Esophagus squamous epithelium (tissue), 5 donors: ENCODE results near the gene WWOX. TPM values are rescaled to one million over a fixed set of nuclear protein-coding genes. Genes with fewer than 3 reads are reported as not detected.

ENCODE experiments used
- DNase-seq: peaks from one replicate; lab custom pipeline; 2025; lab: John Stamatoyannopoulos, UW
- H3K27ac ChIP-seq, 4 donors: fragments of 200-600 bp; sonication (generic); one replicate each; pipeline ENCODE4 v1.5.1; 2016 to 2019; ENCODE audit warnings: mild to moderate bottlenecking in 1 of 4
- H3K27me3 ChIP-seq, 4 donors: fragments of 200-600 bp; sonication (generic); 1 replicate in 3 of 4; 2 replicates in 1 of 4; pipeline versions ENCODE4 v1.5.1 to v1.6.0; 2017 to 2021; ENCODE audit warnings: antibody characterized with exemption in 1 of 4
- H3K36me3 ChIP-seq, 3 donors: fragments of 200-600 bp; sonication (generic); one replicate each; pipeline ENCODE4 v1.5.1; 2016 to 2019
- H3K4me1 ChIP-seq, 3 donors: fragments of 200-600 bp; sonication (generic); one replicate each; pipeline ENCODE4 v1.5.1; 2017 to 2019
- H3K4me3 ChIP-seq, 4 donors: fragments of 200-600 bp; sonication (generic); 1 replicate in 3 of 4; 2 replicates in 1 of 4; pipeline ENCODE4 v1.5.1; 2016 to 2019; ENCODE audit warnings: mild to moderate bottlenecking in 2 of 4, moderate library complexity in 1 of 4
- H3K9me3 ChIP-seq, 3 donors: fragments of 200-600 bp; sonication (generic); one replicate each; pipeline ENCODE4 v1.5.1; 2016 to 2019
- POLR2A ChIP-seq, 4 donors: fragments of 450-650 bp; IDR thresholded peaks; one replicate each; pipeline ENCODE4 v1.6.1; 2017; ENCODE audit warnings: antibody characterized with exemption in 4 of 4, mild to moderate bottlenecking in 4 of 4, moderate library complexity in 3 of 4
- WGBS, 2 donors: methylation state at CpG; one replicate each; pipeline ENCODE4 v1.1.5; 2018; 5-methylcytosine and 5-hydroxymethylcytosine counted together
- intact Hi-C: fragments of 100-400 bp; cut with DNase I; formaldehyde crosslinking; loops from one replicate; pipeline ENCODE4 v1.15.0; 2022
- total RNA-seq, 4 donors: library from RNA; depleted of rRNA; stranded (reverse); fragments of >200 nt; gene quantifications; one replicate each; pipeline ENCODE4 v1.1.0, GENCODE V29; 2016
- TF ChIP-seq, protein P1 (sequence below), 6 experiments: fragments of 450-650 bp in 4 of 6; fragments of 200-600 bp in 2 of 6; sonication (generic) in 2 of 6; IDR thresholded peaks; one replicate each; pipeline ENCODE4 v1.5.1; 2016 to 2019; ENCODE audit warnings: antibody characterized with exemption in 6 of 6, mild to moderate bottlenecking in 4 of 6, moderate library complexity in 4 of 6
- donor health status: DM: yes; HTN: yes; CAD: no.

WWOX gene
- total RNA-seq, 4 donors from 2014 or later, result 20.9 to 31.1 (median 27.5) TPM

DNA sequence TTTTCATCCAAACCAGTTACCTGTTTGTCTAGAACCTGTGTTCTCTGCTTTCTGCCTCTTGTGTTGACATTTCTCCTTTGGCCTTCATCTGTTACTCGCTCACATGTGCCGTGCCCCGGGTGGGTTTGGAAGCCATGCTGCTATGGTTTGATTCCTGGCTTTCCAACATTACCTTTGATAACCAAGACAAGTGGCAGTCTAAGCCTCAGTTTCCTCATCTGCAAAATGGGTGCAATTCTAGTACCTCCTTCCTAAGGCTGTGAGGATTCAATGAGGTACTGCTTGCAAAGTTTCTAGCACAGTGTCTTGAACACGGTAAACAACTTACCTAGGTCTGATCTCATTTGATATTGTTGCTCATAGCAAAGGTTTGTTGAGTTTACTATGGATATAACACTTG, 665.0 kb downstream of the WWOX start:
- DNase-seq, result no peak
- H3K4me3 ChIP-seq, result no peak overlapping the region
- intact Hi-C loops, result no loop called here
- H3K27me3 ChIP-seq, result no peaks in the 10 kb centered on the region
- peaks cover 0 to 3% (median 0%) of the 10 kb centered on the region in 3 donors for H3K4me1 ChIP-seq
- H3K9me3 ChIP-seq, result no peaks in the 10 kb centered on the region
- peak overlapping the region in 1 of 4 donors; percentile 50 for H3K27ac ChIP-seq
- 96% methylated on average over 4 of the region's 4 CpGs for WGBS, 2 donors
- no peaks in the 10 kb centered on the region for H3K36me3 ChIP-seq
- TF ChIP-seq, protein P1, sequence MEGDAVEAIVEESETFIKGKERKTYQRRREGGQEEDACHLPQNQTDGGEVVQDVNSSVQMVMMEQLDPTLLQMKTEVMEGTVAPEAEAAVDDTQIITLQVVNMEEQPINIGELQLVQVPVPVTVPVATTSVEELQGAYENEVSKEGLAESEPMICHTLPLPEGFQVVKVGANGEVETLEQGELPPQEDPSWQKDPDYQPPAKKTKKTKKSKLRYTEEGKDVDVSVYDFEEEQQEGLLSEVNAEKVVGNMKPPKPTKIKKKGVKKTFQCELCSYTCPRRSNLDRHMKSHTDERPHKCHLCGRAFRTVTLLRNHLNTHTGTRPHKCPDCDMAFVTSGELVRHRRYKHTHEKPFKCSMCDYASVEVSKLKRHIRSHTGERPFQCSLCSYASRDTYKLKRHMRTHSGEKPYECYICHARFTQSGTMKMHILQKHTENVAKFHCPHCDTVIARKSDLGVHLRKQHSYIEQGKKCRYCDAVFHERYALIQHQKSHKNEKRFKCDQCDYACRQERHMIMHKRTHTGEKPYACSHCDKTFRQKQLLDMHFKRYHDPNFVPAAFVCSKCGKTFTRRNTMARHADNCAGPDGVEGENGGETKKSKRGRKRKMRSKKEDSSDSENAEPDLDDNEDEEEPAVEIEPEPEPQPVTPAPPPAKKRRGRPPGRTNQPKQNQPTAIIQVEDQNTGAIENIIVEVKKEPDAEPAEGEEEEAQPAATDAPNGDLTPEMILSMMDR (IDR thresholded peaks at IDR 0.05), result no peak
- TF ChIP-seq POLR2A (IDR thresholded peaks at IDR 0.05), result no peak

DNA sequence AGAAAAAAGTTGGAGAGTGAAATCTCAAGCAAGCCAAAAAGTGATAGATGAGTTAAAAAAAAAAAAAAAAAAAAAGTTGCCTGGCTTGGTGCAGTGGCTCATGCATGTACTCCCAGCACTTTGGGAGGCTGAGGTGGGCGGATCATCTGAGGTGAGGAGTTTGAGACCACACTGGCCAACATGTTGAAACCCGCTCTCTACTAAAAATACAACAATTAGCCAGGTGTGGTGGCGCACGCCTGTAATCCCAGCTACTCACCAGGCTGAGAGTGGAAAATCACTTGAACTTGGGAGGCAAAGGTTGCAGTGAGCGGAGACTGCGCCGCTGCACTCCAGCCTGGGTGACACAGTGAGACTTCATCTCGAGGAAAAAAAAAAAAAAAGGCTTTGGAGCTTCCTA, 668.8 kb downstream of the WWOX start:
- WGBS, 2 donors, result 67 to 80% methylated on average over 7 to 8 of the region's 8 CpGs
- H3K9me3 ChIP-seq, result no peaks in the 10 kb centered on the region
- intact Hi-C loops, result no loop called here
- H3K36me3 ChIP-seq, result no peaks in the 10 kb centered on the region
- no peak overlapping the region for H3K4me3 ChIP-seq
- H3K4me1 ChIP-seq, result peaks cover 0 to 15% (median 0%) of the 10 kb centered on the region in 3 donors
- DNase-seq, result no peak
- H3K27ac ChIP-seq, result peak overlapping the region in 2 of 4 donors; percentile 16 to 59
- H3K27me3 ChIP-seq, result no peaks in the 10 kb centered on the region
- TF ChIP-seq, protein P1 (IDR thresholded peaks at IDR 0.05), result no peak
- TF ChIP-seq POLR2A (IDR thresholded peaks at IDR 0.05), result no peak

DNA sequence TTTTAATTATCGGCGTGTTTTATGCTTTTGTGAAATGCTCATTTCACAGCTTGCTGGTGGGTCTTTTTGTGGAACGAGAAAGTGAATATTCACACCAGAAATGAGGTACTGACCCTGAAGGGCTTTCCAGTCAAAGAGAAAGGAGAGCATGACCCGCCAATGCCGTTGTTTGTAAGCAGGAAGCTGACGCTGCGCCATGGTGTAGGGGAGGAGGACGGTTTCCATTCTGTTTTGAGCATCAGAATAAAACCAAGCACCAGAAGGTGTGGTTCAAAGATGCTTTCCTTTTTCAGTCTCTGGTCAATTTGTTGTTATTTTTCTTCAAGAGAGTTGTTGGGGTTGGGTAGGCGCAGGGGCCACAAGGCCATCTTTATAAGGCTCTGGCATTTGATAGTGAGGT, 669.3 kb downstream of the WWOX start:
- no peaks in the 10 kb centered on the region for H3K36me3 ChIP-seq
- TF ChIP-seq POLR2A (IDR thresholded peaks at IDR 0.05), result no peak
- TF ChIP-seq, protein P1 (IDR thresholded peaks at IDR 0.05), result no peak
- no peak for DNase-seq
- H3K4me1 ChIP-seq, result peaks cover 0 to 15% (median 0%) of the 10 kb centered on the region in 3 donors
- H3K4me3 ChIP-seq, result no peak overlapping the region
- intact Hi-C loops, result no loop called here
- H3K27ac ChIP-seq, result peak overlapping the region in 2 of 4 donors; percentile 16 to 59
- H3K27me3 ChIP-seq, result no peaks in the 10 kb centered on the region
- WGBS, 2 donors, result 63 to 84% methylated on average over 9 of the region's 9 CpGs
- no peaks in the 10 kb centered on the region for H3K9me3 ChIP-seq

DNA sequence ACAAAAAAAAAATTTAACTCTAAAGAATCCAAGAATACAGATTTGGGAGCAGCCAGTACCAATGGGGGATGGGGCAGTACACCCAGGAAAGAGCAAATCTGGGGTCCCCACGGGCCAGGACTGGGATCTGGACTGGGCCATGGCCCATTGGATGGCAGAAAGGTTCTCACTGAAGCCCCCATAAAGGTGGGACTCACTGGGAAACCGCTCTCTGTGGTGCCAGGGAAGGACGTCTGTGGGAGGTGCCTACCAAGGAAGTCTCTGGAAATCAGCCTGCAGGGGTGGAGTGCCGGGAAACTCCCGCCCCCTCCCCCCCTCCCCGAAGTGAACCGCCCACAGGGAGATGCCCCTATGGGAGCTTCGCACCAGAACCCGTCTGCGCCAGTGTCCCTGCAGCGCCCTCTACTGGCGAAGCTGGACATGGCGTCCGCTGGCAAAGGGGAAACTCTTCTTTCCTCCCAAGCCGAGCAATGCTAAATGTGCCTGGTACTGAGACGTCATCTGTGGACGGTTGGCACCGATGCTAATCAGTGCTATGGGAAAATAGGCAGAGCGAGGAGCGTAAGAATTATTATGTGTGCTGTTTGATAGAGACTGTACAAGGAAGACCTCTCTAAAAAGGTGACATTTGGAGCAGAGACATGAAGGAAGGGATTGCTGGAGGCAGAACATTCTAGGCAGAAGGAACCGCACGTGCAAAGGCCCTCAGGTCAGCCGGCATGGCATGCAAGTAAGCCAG, 671.1 kb downstream of the WWOX start:
- WGBS, 2 donors, result 43 to 59% methylated on average over 7 to 15 of the region's 23 CpGs
- Histone ChIP-seq H3K9me3 (no peaks in the 10 kb centered on the region), H3K4me3 (no peak overlapping the region), H3K27me3 (no peaks in the 10 kb centered on the region), H3K4me1 (peaks cover 0 to 15% (median 0%) of the 10 kb centered on the region in 3 donors), H3K36me3 (no peaks in the 10 kb centered on the region), H3K27ac (no peak overlapping the region)
- intact Hi-C loops, result no loop called here
- DNase-seq, result no peak
- no peak for TF ChIP-seq POLR2A (IDR thresholded peaks at IDR 0.05)
- TF ChIP-seq, protein P1 (IDR thresholded peaks at IDR 0.05), result peak; percentile 65 to 82 (median 70)

DNA sequence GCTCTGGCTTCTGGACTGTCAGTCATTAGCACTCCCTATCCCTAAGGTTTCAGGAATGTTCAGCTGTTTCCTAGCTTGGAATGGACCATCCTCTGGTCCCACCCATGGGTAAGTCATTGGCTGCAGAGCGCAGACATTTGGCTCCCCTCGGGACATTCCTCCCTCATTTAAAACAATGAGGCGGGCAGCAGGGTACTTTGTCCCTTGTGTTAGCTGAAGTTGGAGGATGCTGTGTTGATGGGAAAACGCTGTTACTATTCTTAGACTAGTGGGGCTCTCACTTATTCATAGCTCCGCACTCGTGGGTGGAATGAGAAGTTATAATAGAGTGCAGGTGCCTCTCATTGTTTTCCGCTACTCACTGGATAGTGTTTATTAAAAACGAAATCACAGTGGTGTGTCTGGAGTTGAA, 673.8 kb downstream of the WWOX start:
- DNase-seq, result no peak
- peaks cover 0 to 12% (median 0%) of the 10 kb centered on the region in 3 donors for H3K4me1 ChIP-seq
- no peaks in the 10 kb centered on the region for H3K9me3 ChIP-seq
- no peaks in the 10 kb centered on the region for H3K36me3 ChIP-seq
- TF ChIP-seq, protein P1 (IDR thresholded peaks at IDR 0.05), result no peak
- no peak for TF ChIP-seq POLR2A (IDR thresholded peaks at IDR 0.05)
- H3K27ac ChIP-seq, result no peak overlapping the region
- 79 to 81% methylated on average over 7 to 8 of the region's 8 CpGs for WGBS, 2 donors
- H3K27me3 ChIP-seq, result no peaks in the 10 kb centered on the region
- intact Hi-C loops, result no loop called here
- no peak overlapping the region for H3K4me3 ChIP-seq
